HG03064 (cell line): ENCODE results near the gene INKA1.
A peak's percentile ranks its signal among the peaks of the same experiment; 100 is the strongest.
"Not testable (repeated sequence)": the region's sequence is repeated elsewhere in the genome, so short reads cannot be mapped to it uniquely, and the experiment has no call there.

ENCODE experiments used
- ATAC-seq: cut with Tn5 transposase; IDR thresholded peaks from one replicate; pipeline ENCODE4 v1.9.1; 2021; ENCODE audit warnings: low read depth; ENCODE audit not compliant: unreplicated experiment

INKA1 gene

DNA sequence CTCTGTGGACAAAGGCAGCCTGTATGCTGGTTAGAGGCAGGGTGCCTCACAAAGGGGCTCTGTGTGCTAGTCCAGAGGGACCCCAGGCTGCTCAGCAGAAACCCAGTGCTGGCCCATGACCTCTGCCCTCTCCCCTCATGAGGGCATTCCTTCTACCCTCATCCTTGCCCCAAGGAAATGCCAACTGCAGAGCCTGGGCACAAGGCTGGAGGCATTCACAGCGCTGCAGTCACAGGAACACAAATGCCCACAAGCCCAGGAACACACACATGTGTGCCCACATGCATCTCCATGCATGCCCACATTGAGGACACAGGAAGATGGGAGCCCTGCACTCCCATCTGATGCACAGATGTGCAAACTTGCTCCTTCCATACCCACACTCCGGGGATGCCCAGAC lies 3.8 kb downstream of the INKA1 start:
- no peak for ATAC-seq

DNA sequence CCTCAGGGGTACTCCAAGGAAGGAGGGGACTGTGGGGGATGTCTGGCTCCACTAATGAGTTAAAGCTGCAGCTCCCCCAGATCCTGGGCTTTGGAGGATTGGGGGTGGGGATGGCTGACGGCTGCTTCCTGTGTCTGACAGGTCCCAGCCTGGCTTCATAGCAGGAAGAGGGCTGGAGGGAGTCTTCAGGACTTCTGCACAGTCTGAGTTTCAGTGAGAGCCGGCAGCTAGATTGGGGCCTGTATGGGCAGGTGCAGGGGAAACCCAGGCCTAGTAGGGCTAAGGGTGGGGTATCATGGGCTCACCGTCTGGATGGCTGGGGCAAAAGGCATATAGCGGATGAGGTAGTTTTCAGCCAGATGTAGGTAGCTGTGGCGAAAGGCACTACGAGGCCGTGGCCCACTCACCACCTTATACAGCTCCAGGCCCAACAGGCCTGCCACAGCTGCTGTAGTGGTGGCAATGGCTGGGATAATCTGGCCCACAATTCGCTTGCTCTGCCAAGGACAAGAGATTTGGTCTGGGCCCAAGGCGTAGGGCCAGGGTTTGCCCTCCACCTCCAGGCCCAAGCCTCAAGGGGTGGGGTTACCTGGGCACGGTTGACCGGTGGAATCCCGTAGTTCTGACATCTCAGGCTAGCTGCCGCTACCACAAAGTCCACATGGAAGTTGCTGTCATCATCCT lies 4.5 kb downstream of the INKA1 start:
- no peak for ATAC-seq

DNA sequence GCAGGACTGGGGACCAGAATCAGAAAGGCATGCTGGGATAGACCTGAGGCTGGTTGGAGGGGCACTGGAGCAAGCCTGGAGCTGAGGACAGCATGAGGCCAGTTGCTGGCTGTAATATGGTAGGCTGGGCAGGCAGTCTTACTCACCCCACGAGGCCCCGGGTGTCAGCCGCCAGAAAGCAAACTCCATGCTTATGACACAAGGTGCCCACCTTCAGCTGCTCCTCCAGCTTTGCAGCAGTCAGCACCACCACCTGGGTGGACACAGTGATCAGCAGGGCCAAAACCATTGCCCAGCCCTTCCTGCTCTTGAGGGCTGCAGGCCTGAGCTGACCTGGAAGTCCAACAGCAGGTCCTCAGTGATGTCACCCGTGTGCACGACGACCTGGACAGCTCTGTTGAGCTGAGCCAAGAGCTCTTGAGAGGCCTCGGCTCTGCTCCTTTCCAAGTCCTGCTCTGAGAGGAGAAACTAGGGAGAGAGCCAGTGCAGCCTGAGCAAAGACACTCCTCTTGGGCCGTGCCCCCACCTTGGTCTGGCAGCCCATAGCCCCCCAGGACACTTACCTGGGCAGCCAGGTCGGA lies 9.9 kb downstream of the INKA1 start:
- ATAC-seq, result no peak

DNA sequence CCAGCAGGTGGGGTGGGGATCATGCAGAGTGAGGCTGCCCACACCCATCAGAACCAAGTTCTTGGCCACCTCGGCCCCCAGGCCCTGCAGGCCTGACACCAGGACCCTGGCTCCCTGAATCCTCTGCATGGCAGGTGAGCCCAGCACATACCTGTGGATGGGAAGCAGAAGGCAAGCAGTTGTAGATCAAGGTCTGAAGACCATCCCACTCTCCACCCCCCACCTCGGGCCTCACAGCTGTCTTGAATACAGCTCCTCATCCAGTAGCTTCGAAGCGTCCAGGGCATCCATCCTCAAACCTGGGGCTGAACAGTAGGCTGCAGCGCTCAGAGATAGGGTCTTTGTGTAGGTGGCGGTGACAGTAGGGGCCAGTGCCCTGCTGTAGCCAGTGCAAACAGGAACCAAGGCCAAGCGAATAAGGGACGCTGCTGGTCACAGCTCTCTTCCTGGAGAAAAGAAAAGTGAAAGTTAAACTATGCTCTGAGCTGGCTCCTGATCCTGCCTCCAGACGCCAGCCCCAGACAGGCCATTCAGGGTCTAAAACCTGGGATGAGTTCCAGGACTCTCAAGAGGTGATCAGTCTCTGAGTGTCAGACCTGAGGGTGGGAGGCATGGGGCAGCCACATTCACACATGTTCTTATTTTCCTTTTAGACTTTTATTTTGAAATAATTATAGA lies 10.6 kb downstream of the INKA1 start, which contains the start of gene UBA7:
TSS of gene UBA7 (minus strand) at position 457 of the 678 bp plus-strand sequence. CDS start at position 291, 166 bp downstream.
- ATAC-seq, result peak; percentile 63

DNA sequence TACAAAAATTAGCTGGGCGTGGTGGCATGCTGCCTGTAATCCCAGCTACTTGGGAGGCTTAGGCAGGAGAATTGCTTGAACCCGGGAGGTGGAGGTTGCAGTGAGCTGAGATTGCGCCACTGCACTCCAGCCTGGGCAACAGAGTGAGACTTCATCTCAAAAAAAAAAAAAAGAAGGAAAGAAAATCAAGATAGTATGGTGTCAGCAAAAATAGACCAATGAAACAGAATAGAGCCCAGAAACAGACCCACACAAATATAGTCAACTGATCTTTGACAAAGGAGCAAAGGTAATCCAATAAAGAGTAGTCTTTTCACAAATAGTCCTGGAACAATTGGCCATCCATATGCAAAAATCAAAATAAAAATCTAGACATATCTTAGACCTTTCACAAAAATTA lies 20.1 kb downstream of the INKA1 start:
- not testable (repeated sequence) for ATAC-seq

DNA sequence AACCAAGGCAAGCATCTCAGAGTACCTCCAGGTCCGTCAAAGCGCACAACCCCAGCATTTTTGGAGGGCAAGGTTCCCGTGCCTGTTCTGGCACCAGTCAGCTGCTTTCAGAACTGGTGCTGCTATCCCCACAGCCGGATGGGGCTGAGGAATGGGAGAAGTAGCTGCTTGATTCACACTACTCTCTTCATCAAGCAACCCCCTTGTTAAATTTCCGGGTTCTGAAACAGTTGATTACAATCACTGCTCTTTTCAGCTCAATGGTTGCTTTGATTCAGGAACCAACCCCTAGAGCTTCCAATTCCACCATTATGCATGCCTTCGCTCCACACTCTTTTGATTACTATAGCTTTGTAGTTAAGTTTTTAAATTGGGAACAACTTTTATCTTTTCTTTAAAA lies 23.0 kb downstream of the INKA1 start:
- no peak for ATAC-seq

DNA sequence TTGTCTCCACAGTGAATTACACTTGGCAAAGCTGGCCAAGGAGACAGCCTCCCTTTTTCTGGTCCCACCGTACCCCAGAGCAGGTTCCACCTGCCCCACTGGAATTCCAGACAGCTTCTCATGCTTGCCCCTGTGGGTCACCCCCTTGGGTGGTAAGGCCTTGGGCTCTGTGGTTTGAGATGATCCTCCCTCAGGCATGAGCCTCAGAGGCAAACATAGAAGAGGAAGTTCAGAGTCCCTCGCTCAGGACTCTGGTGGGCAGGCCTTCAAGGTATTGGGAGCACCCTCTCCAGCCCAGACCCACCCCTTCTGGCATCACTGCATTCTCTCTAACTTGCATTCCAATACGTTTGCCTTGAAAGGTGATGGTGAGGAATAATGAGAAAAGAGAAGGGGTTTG lies 28.3 kb downstream of the INKA1 start:
- ATAC-seq, result no peak

DNA sequence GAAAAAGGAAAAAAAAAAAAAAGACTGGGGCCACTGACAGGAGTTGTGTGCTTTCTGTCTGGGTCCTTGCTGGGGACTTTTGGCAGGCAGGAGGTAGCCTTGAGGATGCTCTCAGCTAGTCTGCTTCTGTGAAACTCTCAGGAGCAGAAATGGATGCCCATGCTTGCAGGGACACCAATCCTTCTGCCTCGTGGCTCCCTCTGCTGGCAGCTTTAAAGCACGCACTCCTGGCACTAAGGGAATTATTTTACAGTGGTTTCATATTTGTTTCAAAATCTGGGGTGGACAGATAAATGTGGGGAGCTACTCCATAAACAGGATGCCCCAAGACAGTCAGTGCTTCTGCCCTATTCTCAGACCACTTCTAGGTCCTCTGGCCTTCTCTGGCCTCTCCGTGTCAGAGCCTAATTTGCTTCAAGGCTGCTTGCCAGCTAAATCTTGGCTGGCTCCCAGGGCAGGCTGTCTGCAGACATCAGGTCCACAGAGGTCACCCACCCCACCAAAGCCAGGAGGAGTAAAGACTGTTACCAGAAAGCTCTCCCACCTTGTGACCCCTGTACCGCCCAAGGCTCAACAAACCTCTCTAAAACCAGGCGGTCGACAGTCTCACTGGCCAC lies 36.2 kb downstream of the INKA1 start:
- ATAC-seq, result no peak

DNA sequence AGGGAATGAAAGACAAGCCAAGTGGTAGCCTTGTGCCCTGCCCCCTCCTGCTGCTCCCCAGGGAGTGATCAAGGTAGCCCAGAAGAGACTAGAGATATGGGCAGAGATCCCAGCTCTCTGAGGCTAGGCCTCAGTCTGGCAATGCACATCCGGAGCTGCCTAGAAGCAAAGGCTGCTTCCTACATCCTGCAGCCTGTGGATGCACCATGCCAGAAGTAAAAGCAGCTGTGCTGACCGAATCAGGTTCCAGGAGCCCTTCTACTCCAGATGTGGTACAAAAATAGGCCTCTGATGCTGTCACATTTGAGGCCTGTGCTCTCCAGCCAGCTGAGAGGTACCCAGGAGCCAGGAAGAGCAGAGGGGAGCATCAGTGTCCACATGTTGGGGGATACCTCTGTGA lies 37.3 kb downstream of the INKA1 start:
- no peak for ATAC-seq

DNA sequence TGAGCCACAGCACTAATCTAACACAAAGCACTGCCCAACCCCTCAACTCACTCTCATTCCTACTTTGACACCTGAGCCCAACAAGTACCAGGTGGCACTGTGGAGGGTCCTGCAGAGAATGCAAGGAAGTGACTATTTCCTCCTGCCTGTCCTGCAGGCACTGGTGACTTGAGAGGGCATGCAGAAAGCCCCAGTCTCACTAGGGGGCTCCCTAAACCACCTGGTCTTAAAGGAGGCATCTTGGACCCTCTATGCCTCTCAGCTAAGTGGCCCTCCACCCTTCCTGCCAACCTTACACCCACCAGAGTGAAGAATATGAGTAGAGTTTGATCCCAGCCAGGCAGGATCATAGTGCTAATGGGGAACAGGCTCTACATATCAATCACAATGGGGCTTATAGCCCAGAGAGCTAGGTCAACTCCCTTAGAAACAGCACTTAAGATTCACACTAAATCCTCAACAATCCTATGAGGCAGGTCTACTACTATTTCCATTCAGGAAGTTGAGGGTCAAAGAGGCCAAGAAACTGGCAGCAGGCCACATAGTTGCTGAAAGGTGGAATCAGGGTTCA lies 38.1 kb downstream of the INKA1 start:
- ATAC-seq, result no peak

DNA sequence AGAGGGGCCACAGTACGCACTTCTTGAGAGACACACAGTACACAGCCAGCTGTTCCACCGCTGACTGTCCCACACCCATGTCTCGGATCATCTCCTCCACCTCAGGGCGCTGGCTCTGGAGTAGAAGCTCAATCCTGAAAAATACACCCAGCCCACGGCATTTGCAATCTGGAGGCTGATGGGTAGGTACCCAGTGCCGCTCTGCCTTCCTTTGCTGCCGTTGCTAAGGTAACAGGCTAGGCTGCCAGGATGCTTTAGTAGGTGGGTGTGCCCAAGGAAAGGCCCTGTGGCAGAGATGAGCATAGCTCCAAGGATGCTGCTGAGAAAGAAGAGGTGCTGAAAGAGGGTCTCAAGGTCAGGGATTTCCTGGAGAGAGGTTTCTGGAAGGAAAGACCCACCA lies 38.7 kb downstream of the INKA1 start:
- ATAC-seq, result no peak

DNA sequence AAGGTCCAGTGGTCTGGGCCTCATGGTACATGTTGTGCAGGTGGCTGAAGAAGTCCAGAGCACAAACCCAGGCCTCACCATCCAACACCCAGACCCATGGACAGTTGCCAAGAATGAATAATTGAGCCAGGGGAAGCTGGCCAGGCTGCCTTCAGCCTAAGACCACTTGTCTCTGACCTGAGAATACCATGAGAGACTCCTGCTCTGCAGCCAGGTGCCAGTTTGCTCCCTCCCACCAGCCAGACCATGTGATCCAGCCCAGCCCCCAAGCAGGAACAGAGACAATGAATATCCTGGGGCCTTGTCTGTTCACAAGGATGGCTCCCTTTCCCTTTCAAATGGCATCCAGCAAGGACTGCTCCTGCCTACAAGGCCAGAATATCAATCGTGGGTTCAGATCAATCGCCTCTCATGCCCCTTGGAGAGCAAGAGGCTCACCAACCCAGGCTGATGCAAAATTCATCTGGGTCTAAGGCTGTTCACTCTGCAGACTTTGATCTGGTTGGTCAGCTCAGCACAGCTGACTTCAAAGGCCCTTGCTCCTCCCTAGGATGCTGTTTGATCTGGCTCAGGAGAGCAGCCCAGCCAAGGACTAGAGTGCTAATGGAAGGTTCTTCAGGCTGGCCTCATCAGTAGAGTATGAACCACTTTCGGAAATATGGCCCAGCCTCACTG lies 39.9 kb downstream of the INKA1 start:
- no peak for ATAC-seq

DNA sequence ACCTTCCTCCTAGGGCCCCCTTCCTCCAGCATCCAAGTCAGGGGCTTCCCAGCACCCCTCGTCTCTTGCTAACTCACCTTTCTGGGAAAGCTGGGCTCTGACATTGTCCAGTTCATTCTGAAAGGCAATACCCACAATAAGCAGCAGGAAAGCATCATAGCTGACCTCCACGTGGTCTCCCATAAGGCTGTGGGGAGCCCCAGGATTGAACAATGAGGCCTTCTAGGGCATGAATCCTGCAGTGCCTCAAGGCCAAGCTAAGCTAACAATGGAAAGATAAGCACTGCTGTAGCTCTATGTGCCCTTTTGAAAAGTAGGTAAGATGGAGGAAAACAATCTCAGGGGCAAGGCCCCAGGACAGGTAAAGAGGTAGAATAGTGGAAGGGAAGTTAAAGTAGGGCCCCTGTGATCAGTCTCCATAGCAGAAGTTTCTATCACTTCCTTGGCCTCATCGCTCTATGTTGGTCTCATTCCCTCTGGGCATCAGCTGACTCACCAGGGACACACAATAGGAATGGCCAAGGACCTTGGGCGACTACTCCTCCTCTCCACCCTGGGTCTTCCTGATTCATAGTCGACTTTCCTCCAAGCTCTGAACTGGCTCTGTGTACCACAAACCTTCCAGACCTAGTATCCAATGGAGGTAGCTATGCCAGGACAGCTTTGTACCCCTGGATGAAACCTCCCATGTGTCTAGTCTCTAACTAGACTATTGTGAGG lies 41.6 kb downstream of the INKA1 start:
- no peak for ATAC-seq

DNA sequence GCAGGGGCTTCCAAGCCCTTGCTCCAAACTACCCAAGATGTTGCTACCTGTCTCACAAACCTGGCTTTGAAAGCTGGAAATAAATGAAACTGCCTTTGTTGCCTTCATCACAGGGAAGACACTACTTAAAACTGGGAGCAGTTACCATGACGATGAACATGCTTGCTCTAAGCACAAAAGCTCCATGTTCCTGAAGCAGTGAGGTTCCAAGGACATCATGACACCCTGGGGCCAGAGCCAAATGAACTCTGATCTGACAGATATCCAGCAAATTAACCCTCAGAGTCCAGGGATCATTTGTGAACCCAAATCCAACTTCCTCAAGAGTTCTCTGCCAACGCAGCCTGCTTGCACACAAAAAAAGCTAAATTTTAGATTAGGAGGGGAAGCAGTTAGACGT lies 42.6 kb downstream of the INKA1 start:
- ATAC-seq, result no peak
